ENCODE data around the gene PARP1. TPM values are rescaled to one million over a fixed set of nuclear protein-coding genes. Genes with fewer than 3 reads are reported as not detected.

The PARP1 gene
- total and polyA plus RNA-seq, 2 experiments from 2014 or later, result 46.2 to 70.4 TPM

DNA sequence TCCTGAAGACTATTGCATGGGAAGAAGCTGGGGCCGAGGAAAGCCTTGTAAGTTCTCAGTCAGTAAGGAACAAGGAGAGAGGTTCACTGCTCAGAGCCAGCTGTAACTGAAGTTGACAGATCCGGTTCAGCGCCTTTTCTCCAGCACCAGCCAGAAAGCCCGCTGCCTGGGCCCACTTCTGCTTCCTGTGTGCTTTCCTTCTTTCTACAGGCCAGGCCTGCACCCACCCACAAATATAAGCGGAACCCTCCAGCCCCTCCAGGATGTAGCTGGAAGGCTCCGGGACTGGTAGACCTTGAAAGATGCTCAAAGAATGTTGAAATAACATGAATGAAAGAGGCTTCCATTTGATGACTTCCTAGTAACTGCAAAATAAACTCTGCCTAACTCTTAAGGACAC is 38.8 kb downstream of the PARP1 start:
- H3K36me3 ChIP-seq (ENCODE audit: low read depth), result no peaks in the 10 kb centered on the region; the same call in 1 of the 2 replicates
- TF ChIP-seq EZH2phosphoT487 (IDR thresholded peaks at IDR 0.05; ENCODE audit: insufficient read depth, low read depth) (no peak), EZH2 (IDR thresholded peaks at IDR 0.05; ENCODE audit: insufficient read depth, poor library complexity, severe bottlenecking) (no peak)
- in situ Hi-C loops (cut with MboI), result no loop called here
- H3K4me1 ChIP-seq (ENCODE audit: insufficient read depth), result no peaks in the 10 kb centered on the region
- H3F3A ChIP-seq (ENCODE audit: insufficient read depth), result no peaks in the 10 kb centered on the region
- no peaks in the 10 kb centered on the region for H3K79me2 ChIP-seq (ENCODE audit: insufficient read depth)
- WGBS, 2 experiments (ENCODE audit: low coverage in 1 of 2, low lambda C conversion rate in 2 of 2, missing lambda C conversion rate in 2 of 2), result 90% methylated on average over 6 of the region's 6 CpGs
- H3K27ac ChIP-seq, result no peak overlapping the region
- H3K9me3 ChIP-seq (ENCODE audit: low read depth), result no peaks in the 10 kb centered on the region
- no peak for DNase-seq
- H3K4me3 ChIP-seq, result no peak overlapping the region
- no peaks in the 10 kb centered on the region for H4K20me1 ChIP-seq (ENCODE audit: insufficient read depth)
- H3K27me3 ChIP-seq (replicated peaks; ENCODE audit: insufficient read depth), result no peaks in the 10 kb centered on the region
- H3K9ac ChIP-seq, result no peak overlapping the region
- H3K9me2 ChIP-seq (ENCODE audit: insufficient read depth), result no peaks in the 10 kb centered on the region
- no peak overlapping the region for H2AFZ ChIP-seq
- no peak overlapping the region for H3K4me2 ChIP-seq (ENCODE audit: unreplicated experiment)

DNA sequence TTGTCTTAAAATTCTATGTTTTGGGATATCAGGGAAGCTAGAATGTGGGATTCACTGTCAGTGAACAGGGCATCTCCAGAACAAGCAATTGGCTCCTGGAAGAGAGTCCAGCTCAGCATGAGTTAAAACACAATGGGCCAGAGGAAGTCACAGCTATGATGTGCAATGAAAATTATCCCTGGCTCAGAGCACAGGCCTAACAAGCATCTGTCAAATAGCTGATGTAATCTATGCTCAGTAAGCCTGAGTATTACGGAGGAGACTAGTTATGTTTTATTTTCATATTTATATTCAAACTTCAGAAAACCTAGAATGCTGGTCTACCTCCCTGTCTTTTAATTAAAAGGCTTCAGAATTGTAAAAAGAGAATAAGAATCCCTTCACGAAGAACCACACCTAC is 41.6 kb downstream of the PARP1 start:
- no peaks in the 10 kb centered on the region for H3K4me1 ChIP-seq (ENCODE audit: insufficient read depth)
- H3K27ac ChIP-seq, result no peak overlapping the region
- H3K27me3 ChIP-seq (replicated peaks; ENCODE audit: insufficient read depth), result no peaks in the 10 kb centered on the region
- WGBS, 2 experiments (ENCODE audit: low coverage in 1 of 2, low lambda C conversion rate in 2 of 2, missing lambda C conversion rate in 2 of 2), result 95 to 98% methylated on average over 2 of the region's 2 CpGs
- H2AFZ ChIP-seq, result no peak overlapping the region
- DNase-seq, result no peak
- H3K9me3 ChIP-seq (ENCODE audit: low read depth), result no peaks in the 10 kb centered on the region
- peaks cover 16% of the 10 kb centered on the region; the same call in 1 of the 2 replicates for H3K36me3 ChIP-seq (ENCODE audit: low read depth)
- H3K4me2 ChIP-seq (ENCODE audit: unreplicated experiment), result no peak overlapping the region
- H4K20me1 ChIP-seq (ENCODE audit: insufficient read depth), result no peaks in the 10 kb centered on the region
- no peaks in the 10 kb centered on the region for H3K9me2 ChIP-seq (ENCODE audit: insufficient read depth)
- no peak overlapping the region for H3K9ac ChIP-seq
- no peak overlapping the region for H3K4me3 ChIP-seq
- no peaks in the 10 kb centered on the region for H3F3A ChIP-seq (ENCODE audit: insufficient read depth)
- in situ Hi-C loops (cut with MboI), result no loop called here
- no peaks in the 10 kb centered on the region for H3K79me2 ChIP-seq (ENCODE audit: insufficient read depth)
- no peak for TF ChIP-seq EZH2phosphoT487 (IDR thresholded peaks at IDR 0.05; ENCODE audit: insufficient read depth, low read depth)
- no peak for TF ChIP-seq EZH2 (IDR thresholded peaks at IDR 0.05; ENCODE audit: insufficient read depth, poor library complexity, severe bottlenecking)

DNA sequence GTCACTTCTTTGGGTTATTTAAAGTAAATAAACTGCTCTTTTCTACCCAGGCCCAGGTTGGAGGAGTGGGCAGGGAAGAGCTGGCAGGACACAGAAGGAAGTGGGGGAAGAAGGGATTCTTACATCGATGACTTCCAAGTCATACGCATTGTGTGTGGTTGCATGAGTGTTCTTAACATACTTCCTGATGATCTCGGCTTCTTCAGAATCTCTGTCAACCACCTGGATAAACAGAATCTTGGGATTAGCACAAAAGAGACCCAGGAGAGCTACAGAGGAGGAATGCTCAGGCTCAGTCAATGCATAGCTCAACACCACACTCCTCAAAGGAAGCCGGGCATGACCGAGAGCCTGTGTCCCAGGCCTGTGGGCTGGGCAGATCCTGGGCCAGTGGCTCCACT is 42.1 kb downstream of the PARP1 start:
- in situ Hi-C loops (cut with MboI), result no loop called here
- 92 to 95% methylated on average over 5 of the region's 5 CpGs for WGBS, 2 experiments (ENCODE audit: low coverage in 1 of 2, low lambda C conversion rate in 2 of 2, missing lambda C conversion rate in 2 of 2)
- no peak overlapping the region for H3K9ac ChIP-seq
- no peak for DNase-seq
- no peaks in the 10 kb centered on the region for H4K20me1 ChIP-seq (ENCODE audit: insufficient read depth)
- peaks cover 16% of the 10 kb centered on the region; the same call in 1 of the 2 replicates for H3K36me3 ChIP-seq (ENCODE audit: low read depth)
- no peak overlapping the region for H3K4me2 ChIP-seq (ENCODE audit: unreplicated experiment)
- H3F3A ChIP-seq (ENCODE audit: insufficient read depth), result no peaks in the 10 kb centered on the region
- H3K4me3 ChIP-seq, result no peak overlapping the region
- no peaks in the 10 kb centered on the region for H3K9me3 ChIP-seq (ENCODE audit: low read depth)
- H3K9me2 ChIP-seq (ENCODE audit: insufficient read depth), result no peaks in the 10 kb centered on the region
- no peaks in the 10 kb centered on the region for H3K79me2 ChIP-seq (ENCODE audit: insufficient read depth)
- no peaks in the 10 kb centered on the region for H3K27me3 ChIP-seq (replicated peaks; ENCODE audit: insufficient read depth)
- no peak overlapping the region for H3K27ac ChIP-seq
- no peak for TF ChIP-seq EZH2phosphoT487 (IDR thresholded peaks at IDR 0.05; ENCODE audit: insufficient read depth, low read depth)
- no peak overlapping the region for H2AFZ ChIP-seq
- H3K4me1 ChIP-seq (ENCODE audit: insufficient read depth), result no peaks in the 10 kb centered on the region

DNA sequence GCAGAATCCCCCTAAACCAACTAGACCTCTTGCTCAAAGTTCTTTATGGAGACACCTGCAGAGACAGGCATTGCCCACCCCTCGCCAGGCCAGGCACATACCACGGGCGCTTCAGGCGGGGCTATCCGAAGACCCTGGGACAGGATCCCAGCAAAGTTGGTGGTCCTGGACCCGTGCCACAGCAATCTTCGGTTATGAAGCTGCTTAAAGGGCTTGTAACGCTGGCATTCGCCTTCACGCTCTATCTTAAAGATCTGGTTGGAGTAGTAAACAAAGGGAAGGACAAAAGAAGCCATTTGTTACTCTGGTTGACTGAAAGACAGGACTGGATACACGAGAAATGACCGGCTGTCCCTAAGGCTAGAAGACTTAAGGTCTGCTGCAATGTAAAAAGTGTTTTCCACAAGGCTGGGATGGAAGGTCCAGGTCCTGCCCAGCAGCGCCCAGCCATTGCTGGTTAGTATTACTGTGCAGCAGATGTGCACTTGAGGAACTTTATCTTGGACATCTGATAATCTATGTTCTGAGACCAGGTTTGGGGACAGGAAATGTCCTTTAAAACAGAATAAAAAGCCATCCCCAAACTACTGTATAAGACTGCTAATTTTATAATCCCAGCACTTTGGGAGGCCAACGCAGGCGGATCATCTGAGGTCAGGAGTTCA is 42.9 kb downstream of the PARP1 start:
- Histone ChIP-seq H3F3A (ENCODE audit: insufficient read depth) (no peaks in the 10 kb centered on the region), H3K79me2 (ENCODE audit: insufficient read depth) (no peaks in the 10 kb centered on the region), H3K4me1 (ENCODE audit: insufficient read depth) (no peaks in the 10 kb centered on the region), H4K20me1 (ENCODE audit: insufficient read depth) (no peaks in the 10 kb centered on the region), H3K4me3 (no peak overlapping the region), H3K9me2 (ENCODE audit: insufficient read depth) (no peaks in the 10 kb centered on the region), H3K27me3 (replicated peaks; ENCODE audit: insufficient read depth) (no peaks in the 10 kb centered on the region), H3K9me3 (ENCODE audit: low read depth) (no peaks in the 10 kb centered on the region), H3K27ac (no peak overlapping the region), H3K36me3 (ENCODE audit: low read depth) (peaks cover 16% of the 10 kb centered on the region; the same call in 1 of the 2 replicates), H3K9ac (no peak overlapping the region), H3K4me2 (ENCODE audit: unreplicated experiment) (no peak overlapping the region), H2AFZ (no peak overlapping the region)
- DNase-seq, result no peak
- TF ChIP-seq EZH2phosphoT487 (IDR thresholded peaks at IDR 0.05; ENCODE audit: insufficient read depth, low read depth), result no peak
- no peak for TF ChIP-seq EZH2 (IDR thresholded peaks at IDR 0.05; ENCODE audit: insufficient read depth, poor library complexity, severe bottlenecking)
- 93 to 94% methylated on average over 15 of the region's 15 CpGs for WGBS, 2 experiments (ENCODE audit: low coverage in 1 of 2, low lambda C conversion rate in 2 of 2, missing lambda C conversion rate in 2 of 2)
- in situ Hi-C loops (cut with MboI), result no loop called here
